Measurements from ENCODE around the gene LIX1L.

DNA sequence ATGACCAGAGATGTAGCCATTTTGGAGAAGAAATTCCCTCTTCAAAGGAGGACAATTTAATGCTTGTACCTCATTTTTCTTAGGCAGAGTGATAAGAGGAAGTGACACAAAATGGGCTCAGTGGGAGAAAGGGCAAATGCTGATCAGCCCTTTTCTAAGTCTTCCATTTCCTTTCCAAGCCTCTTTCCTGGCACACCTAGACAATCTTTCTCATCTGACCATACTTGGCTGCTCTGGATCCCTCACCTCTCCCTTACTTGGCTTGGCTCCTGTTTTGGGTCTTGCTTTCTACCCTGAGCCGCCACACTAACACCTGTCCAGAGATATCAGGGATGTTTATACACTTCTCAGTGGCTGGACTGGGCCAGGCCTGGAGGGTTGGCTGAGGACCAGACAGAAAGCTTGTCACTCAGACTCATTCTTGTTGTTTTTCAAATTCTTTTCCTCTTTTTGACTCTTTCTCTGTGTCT lies 25.4 kb upstream of the LIX1L start:
- TF ChIP-seq TAF1 (IDR thresholded peaks at IDR 0.05; ENCODE audit: borderline replicate concordance, insufficient read depth, low read length) (no peak), POLR2AphosphoS5 (IDR thresholded peaks at IDR 0.05; ENCODE audit: low read depth, low read length) (no peak), SIN3A (IDR thresholded peaks at IDR 0.05; ENCODE audit: borderline replicate concordance, insufficient read depth, low read length) (no peak)

Data from PFSK-1 (cell line).